ENCODE measurements around the gene USP17L13.
"Not testable (repeated sequence)": the region's sequence is repeated elsewhere in the genome, so short reads cannot be mapped to it uniquely, and the experiment has no call there.

Gene USP17L13

GRCh38 chr4:9224596-9224995 lies at the start of gene USP17L13:
USP17L13 (plus strand) TSS chr4:9224896; CDS start chr4:9224896, 0 bp downstream.
- not testable (repeated sequence) for H2AFZ ChIP-seq (ENCODE audit: low read length); H4K20me1 ChIP-seq (ENCODE audit: insufficient read depth, low read length, poor library complexity, severe bottlenecking)

GRCh38 chr4:9210357-9210756 lies 14.3 kb upstream of the USP17L13 start, which contains the start of gene USP17L10:
USP17L10 (plus strand) TSS chr4:9210657; CDS start chr4:9210657, 0 bp downstream.
- not testable (repeated sequence) for H3K36me3 ChIP-seq (ENCODE audit: insufficient read depth, low read length); H3K9me3 ChIP-seq (ENCODE audit: insufficient read depth, low read depth, low read length); H3K4me3 ChIP-seq (ENCODE audit: low read length, poor library complexity, severe bottlenecking); H3F3A ChIP-seq (ENCODE audit: low read depth); H4K20me1 ChIP-seq (ENCODE audit: insufficient read depth, low read length, poor library complexity, severe bottlenecking); H3K4me2 ChIP-seq (ENCODE audit: low read depth, low read length, poor library complexity, severe bottlenecking); H3K9me2 ChIP-seq (replicated peaks; ENCODE audit: low read depth, low read length); H3K79me2 ChIP-seq (ENCODE audit: insufficient read depth, low read length); H3K4me1 ChIP-seq (ENCODE audit: insufficient read depth, low read length, poor library complexity, severe bottlenecking); H3K9ac ChIP-seq (ENCODE audit: low read depth, low read length, poor library complexity, severe bottlenecking); H3K27me3 ChIP-seq (ENCODE audit: insufficient read depth, low read length, poor library complexity, severe bottlenecking); H2AFZ ChIP-seq (ENCODE audit: low read length)

More at GRCh38 chr4:9224596-9224995, at the start of gene USP17L13:
- not testable (repeated sequence) for H3K79me2 ChIP-seq (ENCODE audit: insufficient read depth, low read length); H3K36me3 ChIP-seq (ENCODE audit: insufficient read depth, low read length); H3K4me2 ChIP-seq (ENCODE audit: low read depth, low read length, poor library complexity, severe bottlenecking); H3K4me3 ChIP-seq (ENCODE audit: low read length, poor library complexity, severe bottlenecking); H3K27me3 ChIP-seq (ENCODE audit: insufficient read depth, low read length, poor library complexity, severe bottlenecking); H3K9me2 ChIP-seq (replicated peaks; ENCODE audit: low read depth, low read length); H3F3A ChIP-seq (ENCODE audit: low read depth); H3K9me3 ChIP-seq (ENCODE audit: insufficient read depth, low read depth, low read length); H3K4me1 ChIP-seq (ENCODE audit: insufficient read depth, low read length, poor library complexity, severe bottlenecking); H3K9ac ChIP-seq (ENCODE audit: low read depth, low read length, poor library complexity, severe bottlenecking)

GRCh38 chr4:9214701-9215100 lies 10.0 kb upstream of the USP17L13 start:
- not testable (repeated sequence) for H4K20me1 ChIP-seq (ENCODE audit: insufficient read depth, low read length, poor library complexity, severe bottlenecking); H3F3A ChIP-seq (ENCODE audit: low read depth); H3K4me2 ChIP-seq (ENCODE audit: low read depth, low read length, poor library complexity, severe bottlenecking); H3K4me1 ChIP-seq (ENCODE audit: insufficient read depth, low read length, poor library complexity, severe bottlenecking); H3K9me3 ChIP-seq (ENCODE audit: insufficient read depth, low read depth, low read length); H3K27me3 ChIP-seq (ENCODE audit: insufficient read depth, low read length, poor library complexity, severe bottlenecking); H3K36me3 ChIP-seq (ENCODE audit: insufficient read depth, low read length); H3K9ac ChIP-seq (ENCODE audit: low read depth, low read length, poor library complexity, severe bottlenecking); H2AFZ ChIP-seq (ENCODE audit: low read length); H3K4me3 ChIP-seq (ENCODE audit: low read length, poor library complexity, severe bottlenecking); H3K79me2 ChIP-seq (ENCODE audit: insufficient read depth, low read length); H3K9me2 ChIP-seq (replicated peaks; ENCODE audit: low read depth, low read length)

- H3K9ac ChIP-seq (ENCODE audit: low read depth, low read length, poor library complexity, severe bottlenecking); H3K4me2 ChIP-seq (ENCODE audit: low read depth, low read length, poor library complexity, severe bottlenecking); H3K4me1 ChIP-seq (ENCODE audit: insufficient read depth, low read length, poor library complexity, severe bottlenecking); H3K4me3 ChIP-seq (ENCODE audit: low read length, poor library complexity, severe bottlenecking); H3K27me3 ChIP-seq (ENCODE audit: insufficient read depth, low read length, poor library complexity, severe bottlenecking); H3K9me2 ChIP-seq (replicated peaks; ENCODE audit: low read depth, low read length); H2AFZ ChIP-seq (ENCODE audit: low read length); H3F3A ChIP-seq (ENCODE audit: low read depth); H3K36me3 ChIP-seq (ENCODE audit: insufficient read depth, low read length); H4K20me1 ChIP-seq (ENCODE audit: insufficient read depth, low read length, poor library complexity, severe bottlenecking); H3K79me2 ChIP-seq (ENCODE audit: insufficient read depth, low read length); H3K9me3 ChIP-seq (ENCODE audit: insufficient read depth, low read depth, low read length): not testable (repeated sequence)
These were observed 9.6 kb upstream of the USP17L13 start, which contains the start of gene USP17L11 for GRCh38 chr4:9215105-9215504. USP17L11 (plus strand) TSS chr4:9215405; CDS start chr4:9215405, 0 bp downstream.

- H3K4me3 ChIP-seq (ENCODE audit: low read length, poor library complexity, severe bottlenecking), result not testable (repeated sequence)
These were observed 4.8 kb upstream of the USP17L13 start, which contains the start of gene USP17L12 for GRCh38 chr4:9219852-9220251. USP17L12 (plus strand) TSS chr4:9220152; CDS start chr4:9220152, 0 bp downstream.

GRCh38 chr4:9230249-9230648 lies 5.6 kb downstream of the USP17L13 start:
- not testable (repeated sequence) for H2AFZ ChIP-seq (ENCODE audit: low read length); H3K4me1 ChIP-seq (ENCODE audit: insufficient read depth, low read length, poor library complexity, severe bottlenecking); H3K36me3 ChIP-seq (ENCODE audit: insufficient read depth, low read length)

More at GRCh38 chr4:9219852-9220251, 4.8 kb upstream of the USP17L13 start, which contains the start of gene USP17L12:
- not testable (repeated sequence) for H3K9me3 ChIP-seq (ENCODE audit: insufficient read depth, low read depth, low read length); H3K4me2 ChIP-seq (ENCODE audit: low read depth, low read length, poor library complexity, severe bottlenecking); H3K9me2 ChIP-seq (replicated peaks; ENCODE audit: low read depth, low read length); H3K9ac ChIP-seq (ENCODE audit: low read depth, low read length, poor library complexity, severe bottlenecking); H3F3A ChIP-seq (ENCODE audit: low read depth); H3K36me3 ChIP-seq (ENCODE audit: insufficient read depth, low read length); H3K4me1 ChIP-seq (ENCODE audit: insufficient read depth, low read length, poor library complexity, severe bottlenecking); H3K79me2 ChIP-seq (ENCODE audit: insufficient read depth, low read length); H4K20me1 ChIP-seq (ENCODE audit: insufficient read depth, low read length, poor library complexity, severe bottlenecking); H3K27me3 ChIP-seq (ENCODE audit: insufficient read depth, low read length, poor library complexity, severe bottlenecking); H2AFZ ChIP-seq (ENCODE audit: low read length)

GRCh38 chr4:9234085-9234484 lies 9.4 kb downstream of the USP17L13 start, which contains the start of gene USP17L15:
USP17L15 (plus strand) TSS chr4:9234385; CDS start chr4:9234385, 0 bp downstream.
- not testable (repeated sequence) for H4K20me1 ChIP-seq (ENCODE audit: insufficient read depth, low read length, poor library complexity, severe bottlenecking); H3K9ac ChIP-seq (ENCODE audit: low read depth, low read length, poor library complexity, severe bottlenecking); H3K4me1 ChIP-seq (ENCODE audit: insufficient read depth, low read length, poor library complexity, severe bottlenecking); H3K4me3 ChIP-seq (ENCODE audit: low read length, poor library complexity, severe bottlenecking); H3K79me2 ChIP-seq (ENCODE audit: insufficient read depth, low read length); H3F3A ChIP-seq (ENCODE audit: low read depth); H3K27me3 ChIP-seq (ENCODE audit: insufficient read depth, low read length, poor library complexity, severe bottlenecking); H2AFZ ChIP-seq (ENCODE audit: low read length); H3K9me3 ChIP-seq (ENCODE audit: insufficient read depth, low read depth, low read length); H3K9me2 ChIP-seq (replicated peaks; ENCODE audit: low read depth, low read length); H3K36me3 ChIP-seq (ENCODE audit: insufficient read depth, low read length); H3K4me2 ChIP-seq (ENCODE audit: low read depth, low read length, poor library complexity, severe bottlenecking)

More at GRCh38 chr4:9230249-9230648, 5.6 kb downstream of the USP17L13 start:
- H3F3A ChIP-seq (ENCODE audit: low read depth); H3K4me3 ChIP-seq (ENCODE audit: low read length, poor library complexity, severe bottlenecking); H3K79me2 ChIP-seq (ENCODE audit: insufficient read depth, low read length); H3K9me2 ChIP-seq (replicated peaks; ENCODE audit: low read depth, low read length); H3K9ac ChIP-seq (ENCODE audit: low read depth, low read length, poor library complexity, severe bottlenecking); H3K27me3 ChIP-seq (ENCODE audit: insufficient read depth, low read length, poor library complexity, severe bottlenecking); H4K20me1 ChIP-seq (ENCODE audit: insufficient read depth, low read length, poor library complexity, severe bottlenecking); H3K4me2 ChIP-seq (ENCODE audit: low read depth, low read length, poor library complexity, severe bottlenecking); H3K9me3 ChIP-seq (ENCODE audit: insufficient read depth, low read depth, low read length): not testable (repeated sequence)
